H1 (cell line): ENCODE results near the gene OR5AL1.
"Not testable (repeated sequence)": the region's sequence is repeated elsewhere in the genome, so short reads cannot be mapped to it uniquely, and the experiment has no call there.

Experiments
- JUN ChIP-seq: IDR thresholded peaks from 2 replicates; pipeline ENCODE4 v1.6.1; 2011; ENCODE audit warnings: low read depth, mild to moderate bottlenecking, improper control_type of control experiment, low read length
- ZNF274 ChIP-seq: IDR thresholded peaks from 2 replicates; pipeline ENCODE4 v1.7.0; 2012; ENCODE audit warnings: low read length, borderline replicate concordance; ENCODE audit errors: extremely low read depth
- TF ChIP-seq, protein P1 (sequence below), 3 experiments: IDR thresholded peaks; 1 replicate in 2 of 3; 2 replicates in 1 of 3; pipeline versions ENCODE4 v1.5.1 to v1.6.1; 2011; ENCODE audit warnings: low read length in 3 of 3, mild to moderate bottlenecking in 3 of 3, inconsistent platforms in 2 of 3, low read depth in 1 of 3, moderate library complexity in 1 of 3; ENCODE audit not compliant: insufficient read depth in 1 of 3; ENCODE audit errors: control extremely low read depth in 1 of 3

DNA sequence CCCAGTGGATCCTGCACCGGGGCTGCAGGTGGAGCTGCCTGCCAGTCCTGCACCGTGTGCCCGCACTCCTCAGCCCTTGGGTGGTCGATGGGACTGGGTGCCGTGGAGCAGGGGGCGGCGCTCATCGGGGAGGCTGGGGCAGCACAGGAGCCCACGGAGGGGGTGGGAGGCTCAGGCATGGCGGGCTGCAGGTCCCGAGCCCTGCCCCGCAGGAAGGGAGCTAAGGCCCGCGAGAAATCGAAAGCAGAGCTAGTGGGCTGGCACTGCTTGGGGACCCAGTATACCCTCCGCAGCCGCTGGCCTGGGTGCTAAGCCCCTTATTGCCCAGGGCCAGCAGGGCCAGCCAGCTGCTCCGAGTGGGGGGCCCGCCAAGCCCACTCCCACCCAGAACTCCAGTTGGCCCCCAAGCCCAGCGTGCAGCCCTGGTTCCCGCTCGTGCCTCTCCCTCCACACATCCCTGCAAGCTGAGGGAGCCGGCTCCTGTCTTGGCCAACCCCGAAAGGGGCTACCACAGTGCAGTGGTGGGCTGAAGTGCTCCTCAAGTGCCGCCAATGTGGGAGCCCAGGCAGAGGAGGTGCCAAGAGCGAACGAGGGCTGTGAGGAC, 10.5 kb upstream of the OR5AL1 start:
- TF ChIP-seq, protein P1, sequence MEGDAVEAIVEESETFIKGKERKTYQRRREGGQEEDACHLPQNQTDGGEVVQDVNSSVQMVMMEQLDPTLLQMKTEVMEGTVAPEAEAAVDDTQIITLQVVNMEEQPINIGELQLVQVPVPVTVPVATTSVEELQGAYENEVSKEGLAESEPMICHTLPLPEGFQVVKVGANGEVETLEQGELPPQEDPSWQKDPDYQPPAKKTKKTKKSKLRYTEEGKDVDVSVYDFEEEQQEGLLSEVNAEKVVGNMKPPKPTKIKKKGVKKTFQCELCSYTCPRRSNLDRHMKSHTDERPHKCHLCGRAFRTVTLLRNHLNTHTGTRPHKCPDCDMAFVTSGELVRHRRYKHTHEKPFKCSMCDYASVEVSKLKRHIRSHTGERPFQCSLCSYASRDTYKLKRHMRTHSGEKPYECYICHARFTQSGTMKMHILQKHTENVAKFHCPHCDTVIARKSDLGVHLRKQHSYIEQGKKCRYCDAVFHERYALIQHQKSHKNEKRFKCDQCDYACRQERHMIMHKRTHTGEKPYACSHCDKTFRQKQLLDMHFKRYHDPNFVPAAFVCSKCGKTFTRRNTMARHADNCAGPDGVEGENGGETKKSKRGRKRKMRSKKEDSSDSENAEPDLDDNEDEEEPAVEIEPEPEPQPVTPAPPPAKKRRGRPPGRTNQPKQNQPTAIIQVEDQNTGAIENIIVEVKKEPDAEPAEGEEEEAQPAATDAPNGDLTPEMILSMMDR (IDR thresholded peaks at IDR 0.05; ENCODE audit: control extremely low read depth in 1 of 3, insufficient read depth in 1 of 3, low read depth in 1 of 3, low read length in 3 of 3): not testable (repeated sequence)
- not testable (repeated sequence) for TF ChIP-seq ZNF274, JUN
